ENCODE data around the gene ZMYND10. TPM values are rescaled to one million over a fixed set of nuclear protein-coding genes. Genes with fewer than 3 reads are reported as not detected.

Gene ZMYND10
- total and polyA plus RNA-seq, 9 of the 15 experiments (the other 6 are each of a cell fraction or from before 2014, with no cell fraction given) = 0.20 to 2.8 (median 0.70) TPM

DNA sequence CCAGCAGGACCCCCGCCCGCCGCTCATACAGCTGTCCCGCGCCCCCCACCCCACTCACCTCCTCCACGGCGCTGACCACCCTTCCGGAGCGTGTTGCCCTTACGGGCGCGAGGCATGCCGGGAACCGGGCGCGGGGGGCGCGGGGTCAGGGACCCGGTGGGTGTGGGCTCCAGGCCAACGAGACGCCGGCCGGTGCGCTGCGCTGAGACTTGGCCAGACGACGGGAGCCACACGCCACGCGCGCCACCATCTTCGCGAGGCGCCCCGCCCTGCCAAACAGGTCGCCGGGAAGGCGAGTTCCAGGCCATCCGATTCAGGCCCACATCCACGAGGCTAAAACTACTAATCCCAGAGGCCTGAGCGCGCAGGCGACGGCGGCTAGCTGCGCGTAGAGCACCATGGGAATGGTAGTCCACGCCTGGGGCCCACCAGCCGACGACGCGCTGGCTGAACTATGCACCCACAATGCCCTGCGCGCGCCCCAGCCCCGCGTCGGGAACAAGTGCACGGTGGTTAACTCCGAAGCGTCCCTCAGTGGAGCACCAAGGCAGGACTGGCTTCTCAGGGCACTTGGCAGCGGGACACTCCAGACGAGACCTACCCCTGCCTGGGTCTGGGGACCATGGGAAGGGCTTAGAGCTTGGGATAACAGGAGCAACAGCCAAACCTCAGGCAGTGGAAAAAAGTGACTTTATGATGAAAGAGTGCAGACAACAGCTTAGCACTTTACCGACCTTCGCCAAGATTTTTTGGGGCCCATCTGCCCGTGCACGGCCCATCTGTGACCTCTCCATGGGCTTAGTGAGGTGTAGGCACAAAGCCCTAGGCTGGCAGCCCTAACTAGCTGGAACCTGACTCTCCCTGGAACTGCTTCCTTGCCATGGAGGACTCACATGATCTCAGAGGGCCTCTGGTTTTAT, 53.1 kb downstream of the ZMYND10 start, which contains the start of gene IFRD2 (continued):
- TF ChIP-seq, protein P1, sequence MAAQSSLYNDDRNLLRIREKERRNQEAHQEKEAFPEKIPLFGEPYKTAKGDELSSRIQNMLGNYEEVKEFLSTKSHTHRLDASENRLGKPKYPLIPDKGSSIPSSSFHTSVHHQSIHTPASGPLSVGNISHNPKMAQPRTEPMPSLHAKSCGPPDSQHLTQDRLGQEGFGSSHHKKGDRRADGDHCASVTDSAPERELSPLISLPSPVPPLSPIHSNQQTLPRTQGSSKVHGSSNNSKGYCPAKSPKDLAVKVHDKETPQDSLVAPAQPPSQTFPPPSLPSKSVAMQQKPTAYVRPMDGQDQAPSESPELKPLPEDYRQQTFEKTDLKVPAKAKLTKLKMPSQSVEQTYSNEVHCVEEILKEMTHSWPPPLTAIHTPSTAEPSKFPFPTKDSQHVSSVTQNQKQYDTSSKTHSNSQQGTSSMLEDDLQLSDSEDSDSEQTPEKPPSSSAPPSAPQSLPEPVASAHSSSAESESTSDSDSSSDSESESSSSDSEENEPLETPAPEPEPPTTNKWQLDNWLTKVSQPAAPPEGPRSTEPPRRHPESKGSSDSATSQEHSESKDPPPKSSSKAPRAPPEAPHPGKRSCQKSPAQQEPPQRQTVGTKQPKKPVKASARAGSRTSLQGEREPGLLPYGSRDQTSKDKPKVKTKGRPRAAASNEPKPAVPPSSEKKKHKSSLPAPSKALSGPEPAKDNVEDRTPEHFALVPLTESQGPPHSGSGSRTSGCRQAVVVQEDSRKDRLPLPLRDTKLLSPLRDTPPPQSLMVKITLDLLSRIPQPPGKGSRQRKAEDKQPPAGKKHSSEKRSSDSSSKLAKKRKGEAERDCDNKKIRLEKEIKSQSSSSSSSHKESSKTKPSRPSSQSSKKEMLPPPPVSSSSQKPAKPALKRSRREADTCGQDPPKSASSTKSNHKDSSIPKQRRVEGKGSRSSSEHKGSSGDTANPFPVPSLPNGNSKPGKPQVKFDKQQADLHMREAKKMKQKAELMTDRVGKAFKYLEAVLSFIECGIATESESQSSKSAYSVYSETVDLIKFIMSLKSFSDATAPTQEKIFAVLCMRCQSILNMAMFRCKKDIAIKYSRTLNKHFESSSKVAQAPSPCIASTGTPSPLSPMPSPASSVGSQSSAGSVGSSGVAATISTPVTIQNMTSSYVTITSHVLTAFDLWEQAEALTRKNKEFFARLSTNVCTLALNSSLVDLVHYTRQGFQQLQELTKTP (IDR thresholded peaks at IDR 0.05; ENCODE audit: low read depth in 1 of 2, partially characterized antibody in 2 of 2) = peak in 1 of 2 experiments; percentile 100
- no peak for TF ChIP-seq TOE1 (IDR thresholded peaks at IDR 0.05; ENCODE audit: borderline replicate concordance)
- TF ChIP-seq TOE1 (CRISPR knock-in tag; IDR thresholded peaks at IDR 0.05; ENCODE audit: borderline replicate concordance, low read depth) = no peak
- TF ChIP-seq, protein P2, sequence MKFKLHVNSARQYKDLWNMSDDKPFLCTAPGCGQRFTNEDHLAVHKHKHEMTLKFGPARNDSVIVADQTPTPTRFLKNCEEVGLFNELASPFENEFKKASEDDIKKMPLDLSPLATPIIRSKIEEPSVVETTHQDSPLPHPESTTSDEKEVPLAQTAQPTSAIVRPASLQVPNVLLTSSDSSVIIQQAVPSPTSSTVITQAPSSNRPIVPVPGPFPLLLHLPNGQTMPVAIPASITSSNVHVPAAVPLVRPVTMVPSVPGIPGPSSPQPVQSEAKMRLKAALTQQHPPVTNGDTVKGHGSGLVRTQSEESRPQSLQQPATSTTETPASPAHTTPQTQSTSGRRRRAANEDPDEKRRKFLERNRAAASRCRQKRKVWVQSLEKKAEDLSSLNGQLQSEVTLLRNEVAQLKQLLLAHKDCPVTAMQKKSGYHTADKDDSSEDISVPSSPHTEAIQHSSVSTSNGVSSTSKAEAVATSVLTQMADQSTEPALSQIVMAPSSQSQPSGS (CRISPR knock-in tag; IDR thresholded peaks at IDR 0.05) = no peak
- TF ChIP-seq, protein P3, sequence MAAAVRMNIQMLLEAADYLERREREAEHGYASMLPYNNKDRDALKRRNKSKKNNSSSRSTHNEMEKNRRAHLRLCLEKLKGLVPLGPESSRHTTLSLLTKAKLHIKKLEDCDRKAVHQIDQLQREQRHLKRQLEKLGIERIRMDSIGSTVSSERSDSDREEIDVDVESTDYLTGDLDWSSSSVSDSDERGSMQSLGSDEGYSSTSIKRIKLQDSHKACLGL (CRISPR knock-in tag; IDR thresholded peaks at IDR 0.05; ENCODE audit: borderline replicate concordance, poor library complexity, severe bottlenecking) = no peak
- peak; percentile 72; the same call in 1 of the 2 replicates for TF ChIP-seq JUN (IDR thresholded peaks at IDR 0.05; ENCODE audit: borderline replicate concordance, low read depth, low read length)
- no peak for TF ChIP-seq JUN (CRISPR knock-in tag; IDR thresholded peaks at IDR 0.05; ENCODE audit: borderline replicate concordance)
- TF ChIP-seq XRCC3 (IDR thresholded peaks at IDR 0.05) = no peak
- TF ChIP-seq, protein P4, sequence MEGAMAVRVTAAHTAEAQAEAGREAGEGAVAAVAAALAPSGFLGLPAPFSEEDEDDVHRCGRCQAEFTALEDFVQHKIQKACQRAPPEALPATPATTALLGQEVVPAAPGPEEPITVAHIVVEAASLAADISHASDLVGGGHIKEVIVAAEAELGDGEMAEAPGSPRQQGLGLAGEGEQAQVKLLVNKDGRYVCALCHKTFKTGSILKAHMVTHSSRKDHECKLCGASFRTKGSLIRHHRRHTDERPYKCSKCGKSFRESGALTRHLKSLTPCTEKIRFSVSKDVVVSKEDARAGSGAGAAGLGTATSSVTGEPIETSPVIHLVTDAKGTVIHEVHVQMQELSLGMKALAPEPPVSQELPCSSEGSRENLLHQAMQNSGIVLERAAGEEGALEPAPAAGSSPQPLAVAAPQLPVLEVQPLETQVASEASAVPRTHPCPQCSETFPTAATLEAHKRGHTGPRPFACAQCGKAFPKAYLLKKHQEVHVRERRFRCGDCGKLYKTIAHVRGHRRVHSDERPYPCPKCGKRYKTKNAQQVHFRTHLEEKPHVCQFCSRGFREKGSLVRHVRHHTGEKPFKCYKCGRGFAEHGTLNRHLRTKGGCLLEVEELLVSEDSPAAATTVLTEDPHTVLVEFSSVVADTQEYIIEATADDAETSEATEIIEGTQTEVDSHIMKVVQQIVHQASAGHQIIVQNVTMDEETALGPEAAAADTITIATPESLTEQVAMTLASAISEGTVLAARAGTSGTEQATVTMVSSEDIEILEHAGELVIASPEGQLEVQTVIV (CRISPR knock-in tag; IDR thresholded peaks at IDR 0.05; ENCODE audit: borderline replicate concordance) = no peak
- peak; percentile 100 for TF ChIP-seq SIX5 (IDR thresholded peaks at IDR 0.05; ENCODE audit: borderline replicate concordance in 1 of 2, insufficient read depth in 1 of 2, low read depth in 1 of 2, low read length in 2 of 2)
- TF ChIP-seq POLR2AphosphoS5 (IDR thresholded peaks at IDR 0.05; ENCODE audit: control insufficient read depth, insufficient read depth, low read depth, low read length) = no peak; the same call in 1 of the 2 replicates
- TF ChIP-seq TAF15 (IDR thresholded peaks at IDR 0.05; ENCODE audit: low read depth, low read length) = no peak
- TF ChIP-seq ZNF212 (CRISPR knock-in tag; IDR thresholded peaks at IDR 0.05) = no peak
- TF ChIP-seq, protein P5, sequence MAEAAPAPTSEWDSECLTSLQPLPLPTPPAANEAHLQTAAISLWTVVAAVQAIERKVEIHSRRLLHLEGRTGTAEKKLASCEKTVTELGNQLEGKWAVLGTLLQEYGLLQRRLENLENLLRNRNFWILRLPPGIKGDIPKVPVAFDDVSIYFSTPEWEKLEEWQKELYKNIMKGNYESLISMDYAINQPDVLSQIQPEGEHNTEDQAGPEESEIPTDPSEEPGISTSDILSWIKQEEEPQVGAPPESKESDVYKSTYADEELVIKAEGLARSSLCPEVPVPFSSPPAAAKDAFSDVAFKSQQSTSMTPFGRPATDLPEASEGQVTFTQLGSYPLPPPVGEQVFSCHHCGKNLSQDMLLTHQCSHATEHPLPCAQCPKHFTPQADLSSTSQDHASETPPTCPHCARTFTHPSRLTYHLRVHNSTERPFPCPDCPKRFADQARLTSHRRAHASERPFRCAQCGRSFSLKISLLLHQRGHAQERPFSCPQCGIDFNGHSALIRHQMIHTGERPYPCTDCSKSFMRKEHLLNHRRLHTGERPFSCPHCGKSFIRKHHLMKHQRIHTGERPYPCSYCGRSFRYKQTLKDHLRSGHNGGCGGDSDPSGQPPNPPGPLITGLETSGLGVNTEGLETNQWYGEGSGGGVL (CRISPR knock-in tag; IDR thresholded peaks at IDR 0.05) = no peak

Measured in K562 (cell line).